Tibial nerve (tissue), 4 donors: ENCODE results near the gene NT5DC4. TPM values are rescaled to one million over a fixed set of nuclear protein-coding genes. Genes with fewer than 3 reads are reported as not detected.
"Not testable (repeated sequence)": the region's sequence is repeated elsewhere in the genome, so short reads cannot be mapped to it uniquely, and the experiment has no call there.

Experiments
- DNase-seq, 2 donors: peaks; one replicate each; pipeline ENCODE4 v3.0.0-alpha.2; 2019; ENCODE audit warnings: low spot score in 2 of 2
- H3K27ac ChIP-seq, 4 donors: fragments of 200-600 bp; sonication (generic) in 3 of 4; one replicate each; pipeline ENCODE4 v1.5.1; 2017 to 2019; ENCODE audit warnings: mild to moderate bottlenecking in 1 of 4
- H3K27me3 ChIP-seq, 2 donors: fragments of 200-600 bp; sonication (generic) in 1 of 2; one replicate each; pipeline versions ENCODE4 v1.5.1 to v1.6.0; 2017 to 2019
- H3K36me3 ChIP-seq, 3 donors: fragments of 200-600 bp; sonication (generic); one replicate each; pipeline ENCODE4 v1.5.1; 2018 to 2019
- H3K4me1 ChIP-seq, 4 donors: fragments of 200-600 bp; sonication (generic) in 3 of 4; one replicate each; pipeline ENCODE4 v1.5.1; 2017 to 2019
- H3K4me3 ChIP-seq, 4 donors: fragments of 200-600 bp; sonication (generic) in 3 of 4; one replicate each; pipeline ENCODE4 v1.5.1; 2017 to 2019; ENCODE audit warnings: mild to moderate bottlenecking in 1 of 4, moderate library complexity in 1 of 4
- H3K9me3 ChIP-seq, 4 donors: fragments of 200-600 bp; sonication (generic) in 3 of 4; one replicate each; pipeline ENCODE4 v1.5.1; 2017 to 2019
- CTCF ChIP-seq, 5 experiments: fragments of 200-600 bp in 3 of 5; fragments of 450-650 bp in 2 of 5; sonication (generic) in 3 of 5; IDR thresholded peaks; one replicate each; pipeline ENCODE4 v1.5.1; 2016 to 2019; ENCODE audit warnings: antibody characterized with exemption in 5 of 5, mild to moderate bottlenecking in 3 of 5, moderate library complexity in 2 of 5
- EP300 ChIP-seq, 2 donors: sonication (generic); formaldehyde crosslinking; IDR thresholded peaks; one replicate each; pipeline ENCODE4 v1.6.1; 2017; ENCODE audit warnings: antibody characterized with exemption in 2 of 2, mild to moderate bottlenecking in 1 of 2
- POLR2A ChIP-seq, 2 donors: fragments of 450-650 bp; IDR thresholded peaks; one replicate each; pipeline ENCODE4 v1.6.1; 2017; ENCODE audit warnings: antibody characterized with exemption in 2 of 2, mild to moderate bottlenecking in 2 of 2, moderate library complexity in 2 of 2
- WGBS, 2 donors: methylation state at CpG; one replicate each; pipeline ENCODE4 v1.1.5; 2018; 5-methylcytosine and 5-hydroxymethylcytosine counted together
- total RNA-seq, 4 donors: library from RNA; depleted of rRNA; stranded (reverse); fragments of >200 nt; gene quantifications; one replicate each; pipeline ENCODE4 v1.1.0, GENCODE V29; 2016

The NT5DC4 gene
- total RNA-seq, 4 donors from 2014 or later: not detected

DNA sequence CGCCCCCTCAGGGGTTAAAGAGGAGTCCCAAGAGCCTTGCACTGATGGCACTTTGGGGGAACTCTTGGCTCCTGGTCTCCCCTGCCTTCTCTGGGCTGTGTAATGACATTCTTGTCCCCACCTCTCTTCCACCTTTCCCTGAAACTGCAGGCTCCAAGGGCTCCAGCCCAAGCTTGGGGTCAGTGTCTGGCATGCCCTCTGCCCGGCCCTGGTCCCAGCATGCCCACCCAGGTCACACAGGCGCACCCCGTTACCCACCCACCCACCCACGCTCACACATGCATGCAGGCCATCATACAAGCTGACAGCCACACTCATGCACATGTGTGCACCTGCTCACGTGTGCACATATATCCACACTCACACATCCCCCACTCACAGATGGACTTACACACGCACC is 6.9 kb upstream of the NT5DC4 start:
- WGBS, 2 donors: 85 to 88% methylated on average over 6 to 7 of the region's 7 CpGs
- Histone ChIP-seq H3K27ac (no peak overlapping the region), H3K27me3 (no peaks in the 10 kb centered on the region), H3K36me3 (no peaks in the 10 kb centered on the region), H3K9me3 (no peaks in the 10 kb centered on the region), H3K4me1 (no peaks in the 10 kb centered on the region), H3K4me3 (no peak overlapping the region)
- DNase-seq: no peak
- TF ChIP-seq CTCF (IDR thresholded peaks at IDR 0.05) (no peak), POLR2A (IDR thresholded peaks at IDR 0.05) (no peak)

GRCh38 chr2:112714331-112714730 is 6.5 kb upstream of the NT5DC4 start:
- Histone ChIP-seq H3K4me1 (no peaks in the 10 kb centered on the region), H3K27ac (no peak overlapping the region), H3K36me3 (no peaks in the 10 kb centered on the region), H3K4me3 (no peak overlapping the region), H3K27me3 (no peaks in the 10 kb centered on the region), H3K9me3 (no peaks in the 10 kb centered on the region)
- TF ChIP-seq CTCF (IDR thresholded peaks at IDR 0.05) (no peak), POLR2A (IDR thresholded peaks at IDR 0.05) (no peak), EP300 (IDR thresholded peaks at IDR 0.05) (no peak)
- DNase-seq: no peak
- WGBS, 2 donors: 78 to 81% methylated on average over 4 of the region's 4 CpGs

- H3K36me3 ChIP-seq: no peaks in the 10 kb centered on the region
- H3K4me3 ChIP-seq: no peak overlapping the region
- no peak for TF ChIP-seq POLR2A (IDR thresholded peaks at IDR 0.05)
- no peaks in the 10 kb centered on the region for H3K4me1 ChIP-seq
- WGBS, 2 donors: 80 to 91% methylated on average over 7 of the region's 7 CpGs
- DNase-seq: no peak
- H3K27ac ChIP-seq: no peak overlapping the region
- H3K9me3 ChIP-seq: no peaks in the 10 kb centered on the region
- no peaks in the 10 kb centered on the region for H3K27me3 ChIP-seq
Observed at GRCh38 chr2:112714836-112715631, 5.8 kb upstream of the NT5DC4 start.

DNA sequence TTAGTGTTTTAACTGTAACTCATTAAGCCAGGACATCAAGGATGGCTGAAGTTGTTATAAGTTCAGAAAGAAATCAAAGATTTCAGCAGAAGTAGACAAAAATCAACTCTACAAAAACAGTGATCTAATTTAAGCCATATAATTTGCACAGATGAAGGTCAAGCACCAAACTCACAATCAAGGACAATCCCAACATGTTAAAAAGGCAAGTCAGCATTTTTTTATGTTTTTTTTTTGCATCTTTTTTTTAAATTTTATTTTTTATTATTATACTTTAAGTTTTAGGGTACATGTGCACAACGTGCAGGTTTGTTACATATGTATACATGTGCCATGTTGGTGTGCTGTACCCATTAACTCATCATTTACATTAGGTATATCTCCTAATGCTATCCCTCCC is 4.7 kb upstream of the NT5DC4 start:
- 81 to 93% methylated on average over 1 of the region's 1 CpG for WGBS, 2 donors

DNA sequence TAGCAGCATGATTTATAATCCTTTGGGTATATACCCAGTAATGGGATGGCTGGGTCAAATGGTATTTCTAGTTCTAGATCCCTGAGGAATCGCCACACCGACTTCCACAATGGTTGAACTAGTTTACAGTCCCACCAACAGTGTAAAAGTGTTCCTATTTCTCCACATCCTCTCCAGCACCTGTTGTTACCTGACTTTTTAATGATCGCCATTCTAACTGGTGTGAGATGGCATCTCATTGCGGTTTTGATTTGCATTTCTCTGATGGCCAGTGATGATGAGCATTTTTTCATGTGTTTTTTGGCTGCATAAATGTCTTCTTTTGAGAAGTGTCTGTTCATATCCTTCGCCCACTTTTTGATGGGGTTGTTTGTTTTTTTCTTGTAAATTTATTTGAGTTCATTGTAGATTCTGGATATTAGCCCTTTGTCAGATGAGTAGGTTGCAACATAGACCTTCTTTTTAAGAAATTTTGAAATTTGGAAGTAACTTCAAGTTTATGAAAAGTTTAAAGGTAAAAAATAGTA is 3.9 kb upstream of the NT5DC4 start:
- not testable (repeated sequence) for H3K9me3 ChIP-seq, H3K4me1 ChIP-seq, H3K27ac ChIP-seq, DNase-seq, H3K36me3 ChIP-seq, H3K27me3 ChIP-seq, H3K4me3 ChIP-seq
- 93 to 94% methylated on average over 3 to 4 of the region's 5 CpGs for WGBS, 2 donors

More for the DNA sequence above, 4.7 kb upstream of the NT5DC4 start:
- H3K4me3 ChIP-seq, H3K36me3 ChIP-seq, DNase-seq, H3K27ac ChIP-seq, H3K27me3 ChIP-seq, H3K9me3 ChIP-seq, H3K4me1 ChIP-seq: not testable (repeated sequence)

DNA sequence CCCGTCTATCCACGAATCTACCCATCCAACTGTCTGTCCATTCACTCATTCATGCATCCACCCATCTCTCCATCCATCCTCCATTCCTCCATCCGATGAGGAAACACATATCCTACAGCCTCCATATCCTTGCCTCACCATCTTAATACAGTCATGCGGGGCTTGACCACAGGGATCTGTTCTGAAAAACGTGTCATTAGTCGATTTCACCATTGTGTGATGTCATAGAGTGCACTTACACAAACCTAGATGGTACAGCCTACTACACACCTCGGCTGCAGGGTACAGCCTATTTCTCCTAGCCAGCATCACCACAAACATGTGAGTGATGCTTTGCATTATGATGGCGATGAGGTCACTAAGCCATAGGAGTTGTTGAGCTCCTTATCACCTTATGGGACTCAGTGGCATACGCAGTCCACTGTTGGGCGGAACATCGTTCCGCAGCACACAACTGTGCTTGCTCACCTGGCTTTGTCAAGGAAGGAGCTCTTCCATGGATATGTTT is 1.9 kb upstream of the NT5DC4 start:
- Histone ChIP-seq H3K27me3 (no peaks in the 10 kb centered on the region), H3K4me1 (no peaks in the 10 kb centered on the region), H3K9me3 (no peaks in the 10 kb centered on the region), H3K36me3 (no peaks in the 10 kb centered on the region), H3K4me3 (no peak overlapping the region), H3K27ac (no peak overlapping the region)
- WGBS, 2 donors: 73 to 84% methylated on average over 12 of the region's 12 CpGs
- DNase-seq: no peak
- TF ChIP-seq CTCF (IDR thresholded peaks at IDR 0.05): no peak
- no peak for TF ChIP-seq POLR2A (IDR thresholded peaks at IDR 0.05)
- TF ChIP-seq EP300 (IDR thresholded peaks at IDR 0.05): no peak
